HG03045 (cell line): ENCODE data around the gene IL10.
A peak's percentile ranks its signal among the peaks of the same experiment; 100 is the strongest.

Experiments
- ATAC-seq: cut with Tn5 transposase; IDR thresholded peaks from one replicate; pipeline ENCODE4 v1.9.1; 2021; ENCODE audit warnings: mild to moderate bottlenecking, moderate library complexity; ENCODE audit not compliant: unreplicated experiment

The IL10 gene

DNA sequence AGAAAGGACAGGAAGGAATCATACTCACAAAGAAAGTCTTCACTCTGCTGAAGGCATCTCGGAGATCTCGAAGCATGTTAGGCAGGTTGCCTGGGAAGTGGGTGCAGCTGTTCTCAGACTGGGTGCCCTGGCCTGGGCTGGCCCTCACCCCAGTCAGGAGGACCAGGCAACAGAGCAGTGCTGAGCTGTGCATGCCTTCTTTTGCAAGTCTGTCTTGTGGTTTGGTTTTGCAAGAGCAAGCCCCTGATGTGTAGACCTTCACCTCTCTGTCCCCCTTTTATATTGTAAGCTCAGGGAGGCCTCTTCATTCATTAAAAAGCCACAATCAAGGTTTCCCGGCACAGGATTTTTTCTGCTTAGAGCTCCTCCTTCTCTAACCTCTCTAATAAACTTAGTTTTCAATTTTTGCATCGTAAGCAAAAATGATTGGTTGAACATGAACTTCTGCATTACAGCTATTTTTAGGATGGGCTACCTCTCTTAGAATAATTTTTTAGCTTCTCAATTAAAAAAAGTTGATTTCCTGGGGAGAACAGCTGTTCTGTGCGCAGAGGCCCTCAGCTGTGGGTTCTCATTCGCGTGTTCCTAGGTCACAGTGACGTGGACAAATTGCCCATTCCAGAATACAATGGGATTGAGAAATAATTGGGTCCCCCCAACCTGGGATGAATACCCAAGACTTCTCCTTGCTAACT, at the start of gene IL10:
TSS of gene IL10 (minus strand) at position 252 of the 695 bp plus-strand sequence. CDS start at position 193, 59 bp downstream.
- no peak for ATAC-seq

DNA sequence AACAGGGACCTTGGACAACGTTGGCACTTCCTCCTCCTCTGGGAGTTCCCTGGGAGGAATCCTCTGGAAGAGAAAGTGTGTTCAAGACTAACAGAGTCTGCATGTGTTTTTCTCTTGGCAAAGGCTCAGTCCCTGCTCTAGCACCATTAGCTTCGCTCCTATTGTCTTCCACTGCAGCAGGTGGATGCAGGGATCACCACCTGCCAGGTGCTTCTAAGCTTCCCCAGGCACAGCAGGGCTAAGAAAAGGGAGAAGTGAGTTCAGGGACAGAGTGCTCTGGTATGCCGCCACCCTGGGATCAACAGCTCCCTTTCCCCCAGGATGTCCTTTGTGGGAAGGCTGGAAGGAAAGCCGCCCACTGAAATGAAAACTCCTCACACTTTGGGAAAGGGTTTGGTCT, 49.2 kb upstream of the IL10 start:
- ATAC-seq: no peak

DNA sequence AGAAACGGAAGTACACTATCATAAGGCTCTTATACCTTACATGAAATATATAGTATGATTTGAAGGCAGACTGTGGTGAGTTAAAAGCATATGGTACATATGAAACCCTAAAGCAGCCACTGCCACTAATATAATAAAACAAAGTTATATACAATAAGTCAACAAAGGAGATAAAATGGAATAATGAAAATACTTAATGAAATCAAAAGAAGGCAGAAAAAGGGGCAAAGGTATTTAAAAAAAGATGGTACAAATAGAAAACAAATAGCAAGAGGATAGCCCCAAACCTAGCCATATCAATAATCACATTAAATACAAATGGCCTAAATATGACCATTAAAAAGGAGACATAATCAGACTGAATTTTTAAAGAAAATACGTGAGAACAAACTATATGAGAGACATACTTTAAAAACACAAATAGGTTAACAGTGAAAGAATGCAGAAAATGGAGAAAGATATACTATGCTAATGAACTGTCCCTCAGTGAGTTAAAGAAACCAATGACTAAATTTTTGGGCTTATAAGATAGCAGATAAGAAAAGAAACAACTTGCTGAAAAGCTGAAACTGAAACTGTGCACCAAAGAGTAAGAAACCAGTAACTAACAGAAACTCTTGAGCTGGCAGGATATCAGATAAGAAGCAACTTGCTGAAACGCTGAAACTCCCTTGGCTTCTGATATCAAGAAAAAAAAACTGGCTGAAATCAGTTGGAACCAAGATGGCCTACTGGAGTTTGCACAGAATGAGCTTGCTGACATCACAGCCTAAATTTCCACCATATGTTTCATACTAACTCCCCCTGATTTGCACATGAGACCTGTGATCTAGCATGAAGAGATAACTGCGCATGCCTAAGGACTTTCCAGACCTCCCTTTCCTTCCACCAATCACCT, 44.3 kb upstream of the IL10 start:
- ATAC-seq: no peak

DNA sequence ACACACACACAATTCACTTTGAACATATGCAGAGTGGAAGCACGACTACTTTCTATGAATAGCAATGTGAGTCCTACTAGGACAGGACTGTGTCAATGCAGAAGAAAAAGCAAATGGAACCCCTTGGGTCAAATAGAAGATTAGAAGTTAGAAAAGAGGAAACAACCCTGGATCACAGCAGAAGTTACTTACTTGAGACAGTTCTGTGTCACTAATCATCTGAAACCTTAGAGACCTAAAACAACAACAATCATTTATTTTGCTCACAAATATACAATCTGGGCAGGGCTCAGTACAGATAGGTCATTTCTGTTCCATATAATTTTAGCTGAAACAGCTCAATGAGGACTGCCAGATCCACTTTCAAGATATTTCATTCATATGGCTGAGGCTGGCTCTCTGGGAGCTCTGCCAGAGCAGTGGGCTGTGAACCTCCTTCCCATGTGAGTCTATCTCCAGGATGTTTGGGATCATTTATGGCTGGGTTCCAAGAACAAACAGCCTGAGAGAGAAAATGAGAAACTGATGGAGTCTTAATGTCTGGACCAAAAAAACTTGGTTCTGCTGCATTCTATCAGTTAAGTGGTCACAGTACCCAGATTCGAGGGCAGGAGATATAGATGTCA, 42.5 kb upstream of the IL10 start:
- no peak for ATAC-seq

DNA sequence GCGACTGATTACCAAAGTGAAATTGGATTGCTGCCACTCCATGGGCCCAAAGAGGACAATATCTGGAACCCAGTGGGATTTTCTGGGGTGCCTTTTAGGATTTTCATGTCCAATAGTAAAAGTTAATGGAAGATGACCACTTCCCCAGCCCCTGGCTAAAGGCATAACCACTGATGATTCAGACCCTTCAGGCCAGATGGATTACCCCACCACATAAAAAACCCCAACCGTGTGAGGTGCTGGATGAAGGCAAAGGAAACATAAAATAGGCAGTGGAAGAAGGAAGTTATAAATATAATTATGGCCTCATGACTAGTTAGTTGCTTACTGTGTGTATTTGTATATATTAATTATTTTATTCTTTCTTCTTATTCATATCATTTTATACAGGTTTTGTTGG, 40.2 kb upstream of the IL10 start:
- no peak for ATAC-seq

DNA sequence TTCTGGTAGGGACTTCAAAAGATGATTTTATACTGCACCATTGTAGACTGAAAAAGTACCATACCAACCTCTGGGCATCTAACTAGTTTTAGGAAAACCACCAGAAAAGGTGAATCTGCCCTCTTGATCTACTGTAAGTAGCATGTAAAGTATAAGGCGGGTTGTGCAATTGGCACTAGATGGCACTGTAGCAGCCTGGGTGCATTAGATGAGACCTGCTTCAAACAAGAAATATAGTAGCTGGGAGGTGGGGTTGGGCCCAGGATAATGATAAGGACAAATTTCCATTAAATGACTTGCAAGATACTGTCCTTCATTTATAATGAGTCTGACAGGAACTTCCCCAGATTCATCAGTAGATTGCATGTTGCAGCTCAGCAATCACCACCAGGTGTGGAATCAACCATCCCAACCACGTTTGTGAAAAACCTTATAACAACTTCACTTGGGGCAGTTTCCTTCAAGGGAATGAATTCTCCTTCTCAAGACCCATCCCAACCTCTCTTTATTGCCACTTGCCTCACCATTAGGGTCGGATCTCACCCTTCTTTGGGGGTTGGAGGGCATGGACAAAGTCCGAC, 37.3 kb upstream of the IL10 start:
- ATAC-seq: no peak

DNA sequence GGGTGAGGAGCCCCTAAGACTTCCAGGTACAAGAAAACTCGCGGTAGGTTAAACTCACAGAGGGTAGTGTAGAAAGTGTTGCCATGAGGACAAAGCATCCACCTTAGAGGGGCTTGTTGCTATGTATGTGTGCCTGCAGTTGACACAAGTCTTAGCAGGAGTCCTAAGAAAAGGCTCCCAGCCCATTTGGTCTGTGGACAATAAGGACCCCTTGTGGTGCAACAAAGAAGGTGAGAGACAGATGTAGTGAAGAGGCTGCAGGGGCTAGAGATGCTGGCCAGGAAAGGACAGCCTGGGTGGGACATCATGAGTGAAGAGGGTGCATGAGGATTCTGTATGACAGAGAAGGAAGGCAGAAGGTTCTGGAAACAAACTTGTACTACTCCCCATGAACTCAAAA, 36.3 kb upstream of the IL10 start:
- no peak for ATAC-seq

DNA sequence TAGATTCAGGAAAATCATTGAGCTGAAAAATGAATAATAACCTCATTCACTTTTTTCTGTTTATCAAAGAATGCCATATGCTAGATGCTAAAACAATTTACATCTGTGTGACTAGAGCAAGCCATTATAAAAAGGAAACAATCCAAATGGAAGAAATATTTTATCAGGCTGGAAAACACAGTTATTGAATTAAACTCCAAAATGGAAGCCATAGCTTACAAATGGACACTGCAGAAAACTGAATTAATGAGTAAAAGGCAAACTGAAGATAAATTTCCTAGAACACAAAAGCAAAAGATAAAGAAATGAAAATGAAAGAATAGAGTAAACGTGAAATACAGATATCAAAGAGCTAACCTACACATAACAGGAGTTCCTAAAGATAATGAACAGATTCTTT, 33.1 kb upstream of the IL10 start:
- no peak for ATAC-seq

DNA sequence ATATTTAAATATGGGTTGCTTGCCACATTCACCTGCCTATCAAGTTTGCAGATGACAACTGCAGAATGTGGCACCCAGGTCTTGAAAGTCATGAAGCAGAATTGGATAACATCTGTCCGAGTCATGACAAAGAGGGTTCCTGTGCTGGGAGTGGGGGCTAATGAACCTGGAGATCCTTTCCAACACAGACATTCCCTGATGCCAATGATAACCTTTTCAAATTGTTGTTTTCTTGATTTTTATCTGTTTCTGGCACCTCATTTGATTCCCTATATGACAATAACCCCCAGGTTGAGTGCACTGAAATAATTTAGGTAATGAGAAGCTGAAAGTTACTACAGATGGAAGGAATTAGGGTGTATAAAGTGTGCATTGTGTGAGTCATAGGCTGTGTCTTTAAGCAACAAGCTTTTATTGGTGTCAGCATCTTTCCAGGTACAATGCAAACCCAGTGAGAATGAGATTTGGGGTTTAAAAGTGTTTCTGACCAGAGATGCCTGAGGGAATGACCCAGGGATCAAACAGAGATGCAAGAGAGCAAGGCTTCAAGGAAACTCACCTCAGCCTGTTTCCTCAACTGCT, 32.0 kb upstream of the IL10 start:
- no peak for ATAC-seq

DNA sequence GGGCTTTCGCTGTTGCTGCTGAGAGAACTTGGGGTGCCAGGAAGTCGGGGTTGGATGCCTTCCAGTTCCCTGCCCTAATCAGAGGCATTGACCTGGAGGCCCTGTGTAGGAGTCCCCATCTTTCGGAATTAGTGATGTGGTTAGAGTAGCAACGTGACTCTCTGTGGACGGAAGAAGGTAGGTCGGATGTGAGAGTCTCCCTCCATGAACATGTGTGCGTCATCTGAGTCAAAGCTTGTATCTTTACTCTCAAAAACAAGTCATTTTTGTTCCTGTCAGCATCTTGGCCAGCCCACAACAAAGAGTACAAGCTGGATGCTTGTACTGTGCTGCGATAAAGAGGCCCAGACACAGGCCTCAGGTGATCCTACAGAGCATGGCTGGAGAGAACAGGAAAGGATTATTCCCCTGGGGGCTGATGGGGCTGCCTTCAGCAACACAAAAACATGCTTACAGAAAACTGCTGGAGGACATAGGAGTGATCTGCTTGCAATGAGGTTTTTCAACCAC, 31.0 kb upstream of the IL10 start:
- ATAC-seq: peak; percentile 95

DNA sequence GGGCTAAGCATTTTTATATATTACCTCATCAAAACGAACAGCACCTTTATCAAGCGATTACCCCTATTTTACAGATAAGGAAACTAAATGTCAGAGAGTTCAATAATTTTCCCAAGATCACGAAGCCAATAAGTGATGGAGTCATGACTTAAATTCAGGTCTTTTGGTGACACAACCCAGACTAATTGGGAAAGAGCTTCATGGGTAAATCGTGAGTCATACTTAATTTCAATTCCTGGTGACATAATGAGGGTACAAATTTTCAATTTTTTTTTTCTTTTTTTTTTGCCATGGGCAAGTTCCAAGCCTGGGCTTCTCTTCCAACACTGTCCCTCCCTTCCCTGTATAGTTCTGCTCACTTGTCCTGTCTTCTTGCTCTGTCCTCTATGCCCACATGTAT, 30.1 kb upstream of the IL10 start:
- no peak for ATAC-seq

DNA sequence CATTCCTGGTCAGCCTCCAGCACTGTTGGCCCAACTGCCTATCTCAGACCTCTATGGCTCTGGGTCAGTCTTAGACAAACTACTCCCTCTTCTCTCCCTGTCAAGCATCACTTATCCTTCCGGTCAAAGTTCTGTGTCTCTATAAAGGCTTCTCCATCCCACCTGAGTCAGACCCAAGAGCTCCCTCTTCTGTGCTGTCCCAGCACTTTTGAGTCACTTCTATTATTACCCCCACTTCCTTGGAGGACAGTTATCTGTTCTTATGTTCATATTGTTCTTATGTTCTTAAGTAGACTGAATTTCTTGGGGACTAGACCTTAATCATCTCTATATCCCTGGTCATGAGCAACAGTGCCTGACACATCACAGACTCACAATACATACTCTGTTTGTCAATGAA, 29.2 kb upstream of the IL10 start:
- no peak for ATAC-seq

DNA sequence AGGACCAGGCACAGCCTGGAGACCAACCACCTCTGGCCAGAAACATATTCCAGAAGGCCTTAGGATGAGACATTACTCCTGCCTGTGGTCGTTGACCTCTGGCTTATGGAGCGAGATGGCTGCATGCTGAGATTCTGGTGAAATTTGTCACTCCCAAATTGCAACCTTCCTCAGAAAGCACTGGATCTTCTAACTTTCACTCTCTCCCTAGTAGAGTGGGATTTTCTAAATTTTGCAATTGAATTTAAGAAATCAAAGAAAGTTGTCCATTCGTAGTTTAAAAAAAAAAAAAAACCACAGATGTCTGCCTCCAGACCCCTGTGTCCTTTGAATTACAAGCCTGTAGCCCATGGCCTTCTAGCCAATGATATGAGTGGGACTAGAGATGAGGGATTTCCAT, 28.6 kb upstream of the IL10 start:
- ATAC-seq: no peak

DNA sequence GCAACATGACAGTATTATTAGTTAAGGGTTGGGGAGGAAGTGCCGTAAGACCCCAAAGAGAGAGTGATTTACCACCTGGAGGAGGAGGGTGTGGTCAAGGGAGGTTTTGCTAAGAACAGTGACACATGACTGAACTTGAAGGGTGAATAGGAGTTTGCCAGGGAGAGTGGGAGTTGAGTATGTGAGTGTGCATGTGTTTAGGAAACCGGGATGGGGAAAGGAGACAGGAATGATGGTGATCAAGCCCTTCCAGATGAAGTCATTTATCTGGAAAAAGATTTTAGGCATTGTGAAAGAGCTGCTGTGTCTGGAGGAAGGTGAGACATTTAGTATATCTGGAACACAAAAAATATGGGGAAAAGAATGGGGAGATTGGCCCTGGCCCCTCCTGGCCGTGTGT, 28.1 kb upstream of the IL10 start:
- ATAC-seq: no peak

DNA sequence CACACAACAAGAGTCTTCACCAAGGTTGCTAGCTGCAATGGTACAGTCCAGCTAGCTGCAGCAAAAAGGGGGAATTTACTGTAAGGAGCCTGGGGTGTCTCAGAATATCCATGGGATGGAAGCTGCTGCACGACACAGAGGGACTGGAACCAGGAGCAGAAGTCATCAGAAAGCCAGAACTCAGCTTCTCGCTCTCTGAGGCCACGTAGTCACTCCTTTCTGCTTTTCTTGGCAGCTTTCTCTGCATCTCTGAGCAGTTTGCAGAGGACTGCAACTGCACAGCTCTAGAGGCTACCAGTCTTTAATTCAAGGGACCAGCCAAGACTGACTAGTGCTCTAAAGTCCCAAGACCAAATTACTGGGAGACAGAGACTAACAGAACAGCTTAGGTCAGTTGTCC, 27.0 kb upstream of the IL10 start:
- ATAC-seq: no peak

DNA sequence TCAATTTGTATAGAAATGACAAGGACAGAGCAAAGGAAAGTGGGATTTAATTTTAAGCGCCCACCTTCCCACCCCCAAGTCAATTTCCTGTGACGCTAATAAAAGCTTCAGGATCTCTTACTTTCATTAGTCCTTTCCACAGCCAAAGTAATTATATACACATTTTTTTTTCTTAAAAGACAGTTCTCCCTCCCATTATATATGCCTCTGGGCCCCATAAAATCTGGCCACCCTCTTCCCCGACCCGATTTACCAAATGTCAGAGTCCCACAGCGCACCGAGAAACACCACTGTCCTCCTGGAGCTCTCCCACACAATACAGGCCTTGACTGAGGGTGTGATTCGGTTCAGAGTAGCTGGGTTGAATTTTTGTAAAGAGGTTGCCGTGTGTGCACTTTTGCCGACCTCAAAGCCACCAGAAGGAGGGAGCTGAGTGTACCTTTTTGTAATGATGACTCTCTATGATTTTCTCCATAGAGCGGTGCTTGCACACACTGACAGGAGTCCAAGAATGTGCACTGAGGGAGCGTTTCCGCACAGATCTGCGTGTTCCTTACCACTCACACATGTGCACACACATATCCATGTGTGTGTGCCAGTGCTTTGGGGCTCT, 26.2 kb upstream of the IL10 start:
- ATAC-seq: no peak

DNA sequence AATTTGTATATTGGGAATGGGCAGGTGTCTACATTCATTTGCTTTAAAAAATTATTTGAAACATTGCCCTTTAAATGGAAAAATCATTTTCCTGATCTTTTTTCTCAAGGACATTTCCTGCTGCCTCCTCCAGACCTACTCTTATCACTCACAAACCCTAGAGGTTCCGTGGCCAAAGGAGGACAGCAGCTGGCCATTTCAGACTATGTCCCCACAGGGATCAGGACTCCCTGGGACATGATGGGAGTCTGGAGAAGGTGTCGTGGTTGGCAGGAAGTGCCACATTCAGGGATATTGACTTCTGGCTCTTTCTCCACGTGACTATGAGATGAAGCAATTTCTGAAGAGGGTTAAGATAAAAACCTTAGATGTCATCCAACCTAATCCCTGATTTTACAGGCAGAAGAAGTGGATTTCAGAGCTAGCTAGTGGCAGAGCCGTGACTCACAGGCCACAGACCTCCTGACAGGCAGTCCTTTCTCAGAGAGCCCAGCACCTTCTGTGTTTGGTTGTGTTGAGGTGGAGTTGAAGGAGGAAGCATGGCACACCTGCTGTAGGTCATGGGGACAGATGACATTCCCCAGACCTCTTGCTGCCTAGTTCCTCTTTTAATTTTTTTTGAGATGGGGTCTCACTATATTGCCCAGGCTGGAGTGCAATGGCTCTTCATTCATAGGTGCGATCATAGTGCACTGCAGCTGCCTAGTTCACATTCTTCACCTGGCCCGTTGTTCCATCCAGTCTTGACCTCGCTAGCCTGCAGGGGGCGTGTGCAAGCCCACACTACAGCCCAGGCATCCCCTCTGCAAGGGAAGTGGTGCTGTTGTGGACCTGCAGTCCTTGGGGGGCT, 25.5 kb upstream of the IL10 start:
- no peak for ATAC-seq

DNA sequence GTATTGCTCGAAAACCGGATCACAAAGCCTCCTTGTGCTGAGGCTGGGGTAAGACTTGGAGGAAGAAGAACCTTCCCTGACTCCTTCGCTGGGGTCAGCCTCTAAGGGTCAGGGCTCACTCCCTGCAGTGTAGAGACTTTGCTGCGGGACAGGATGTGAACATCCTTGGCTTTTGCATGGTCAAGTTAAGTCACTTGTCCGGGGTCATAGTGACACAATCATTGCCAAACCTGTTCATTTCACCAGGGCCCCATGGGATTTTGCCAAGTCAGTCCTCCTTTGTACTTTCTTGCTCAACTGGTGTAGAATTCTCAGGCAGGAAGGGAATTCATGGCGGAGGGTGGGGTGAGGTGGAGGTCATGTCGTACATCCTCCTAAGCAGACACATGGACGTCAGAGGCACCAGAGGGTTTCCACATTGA, 24.7 kb upstream of the IL10 start:
- no peak for ATAC-seq

DNA sequence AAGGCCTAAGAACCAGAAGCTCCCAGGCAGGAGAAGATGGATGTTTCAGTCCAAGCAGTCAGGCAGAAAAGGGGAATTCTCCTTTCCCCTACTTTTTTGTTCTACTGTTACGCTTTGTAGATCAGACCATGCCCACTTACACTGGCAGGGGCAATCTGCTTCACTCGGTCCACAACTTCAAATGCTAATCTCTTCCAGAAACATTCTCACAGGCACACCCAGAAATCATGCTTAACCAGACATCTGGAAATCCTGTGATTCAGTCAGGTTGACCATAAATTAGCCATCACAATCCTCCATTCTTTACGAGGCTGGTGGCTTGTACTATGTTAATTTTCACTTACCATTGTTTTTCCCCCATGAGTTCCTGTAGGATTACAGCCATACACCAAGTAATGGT, 23.8 kb upstream of the IL10 start:
- ATAC-seq: no peak
